Measurements from ENCODE around the gene EHBP1L1. TPM values are rescaled to one million over a fixed set of nuclear protein-coding genes. Genes with fewer than 3 reads are reported as not detected.
"Not testable (repeated sequence)": the region's sequence is repeated elsewhere in the genome, so short reads cannot be mapped to it uniquely, and the experiment has no call there.

Gene EHBP1L1
- total RNA-seq, 1 donor, result 101 TPM

DNA sequence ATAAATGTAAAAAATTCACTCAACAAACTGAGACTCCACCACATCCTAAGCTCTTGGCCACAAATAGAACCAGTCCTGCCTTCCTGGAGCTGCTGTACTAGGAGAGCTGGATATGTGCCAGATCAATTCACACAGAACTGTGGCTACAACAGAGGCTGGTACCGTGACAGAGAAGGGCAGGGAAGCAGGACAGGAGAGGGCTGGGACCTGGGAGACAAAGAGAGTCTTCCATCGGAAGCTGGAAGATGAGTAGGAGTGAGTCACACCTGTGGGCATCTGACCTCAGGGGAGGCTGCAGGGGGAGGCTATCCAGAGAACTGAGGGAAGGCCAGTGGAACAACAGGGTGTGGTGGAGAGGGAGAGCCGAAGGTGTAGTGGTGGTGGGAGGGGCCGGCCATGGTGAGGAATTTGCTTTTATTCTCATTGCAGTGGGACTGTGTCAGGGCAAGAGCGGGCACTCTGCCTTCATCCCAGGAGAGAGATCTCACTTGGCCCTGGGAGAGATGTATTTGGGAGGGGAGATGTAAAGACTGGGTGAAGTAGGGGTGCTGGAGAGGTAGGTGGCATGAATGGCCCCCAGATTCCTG lies 15.8 kb upstream of the EHBP1L1 start:
- no peak for DNase-seq (ENCODE audit: low read depth in 2 of 3, low spot score in 2 of 3)

DNA sequence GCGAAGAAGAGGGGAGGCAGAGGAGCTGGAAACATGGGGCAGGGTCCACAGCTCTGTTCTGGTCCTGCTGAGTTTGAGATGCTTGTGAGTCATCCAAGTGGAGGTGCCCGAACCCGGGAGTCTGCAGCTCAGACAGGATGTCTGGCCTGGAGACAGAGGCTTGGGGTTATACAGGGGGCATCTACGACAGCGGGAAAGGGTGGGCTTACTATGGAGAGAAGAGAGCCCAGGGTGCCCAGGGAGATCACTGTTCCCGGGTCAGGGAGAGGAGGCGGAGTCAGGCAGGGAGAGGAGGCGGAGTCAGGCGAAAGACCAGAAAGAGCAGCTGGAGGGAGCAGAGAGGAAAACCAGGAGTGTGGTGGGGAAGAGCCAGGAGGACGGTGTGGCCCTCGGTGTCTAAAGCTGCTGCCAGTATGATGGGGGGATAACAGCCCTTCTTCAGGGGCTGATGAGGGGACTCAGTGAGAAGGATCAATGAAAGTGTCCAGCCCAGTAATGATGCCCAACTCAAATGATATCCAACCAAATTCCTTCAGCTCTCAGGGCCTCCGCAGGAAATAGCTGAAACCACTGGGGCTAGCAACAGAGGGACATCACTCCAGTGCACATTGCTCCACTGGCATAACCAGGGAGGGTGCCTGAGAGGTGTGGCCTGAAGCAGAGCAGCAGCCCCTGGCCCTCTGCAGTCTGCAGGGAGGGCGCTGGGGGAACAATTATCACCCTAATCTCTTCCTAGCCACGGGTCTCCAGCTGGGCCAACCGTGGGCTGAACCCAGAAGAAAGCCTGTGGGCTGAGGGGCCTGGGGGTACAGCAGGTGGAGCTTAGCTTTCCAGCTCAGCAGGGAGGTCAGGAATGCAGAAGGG lies 15.1 kb upstream of the EHBP1L1 start:
- no peak for DNase-seq (ENCODE audit: low read depth in 2 of 3, low spot score in 2 of 3)

DNA sequence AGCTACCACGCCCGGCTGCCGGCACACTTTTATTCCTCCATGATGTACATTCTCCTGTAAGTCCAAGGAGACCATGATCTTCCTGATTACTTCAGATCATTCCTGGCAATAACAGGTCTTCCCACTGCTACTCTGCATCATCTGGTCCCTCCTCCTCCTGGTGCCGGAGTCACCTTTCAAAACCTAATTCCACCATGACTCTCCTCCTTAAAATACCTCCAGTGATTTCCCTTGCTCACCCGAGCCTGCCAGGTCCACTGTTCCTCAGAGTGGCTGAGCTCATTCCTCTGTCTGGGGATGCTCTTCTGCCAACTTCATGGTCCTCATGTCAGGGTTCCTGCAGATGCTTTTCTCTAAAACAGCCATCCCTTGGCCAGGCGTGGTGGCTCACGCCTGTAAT lies 13.8 kb upstream of the EHBP1L1 start:
- DNase-seq (ENCODE audit: low read depth in 2 of 3, low spot score in 2 of 3), result no peak

DNA sequence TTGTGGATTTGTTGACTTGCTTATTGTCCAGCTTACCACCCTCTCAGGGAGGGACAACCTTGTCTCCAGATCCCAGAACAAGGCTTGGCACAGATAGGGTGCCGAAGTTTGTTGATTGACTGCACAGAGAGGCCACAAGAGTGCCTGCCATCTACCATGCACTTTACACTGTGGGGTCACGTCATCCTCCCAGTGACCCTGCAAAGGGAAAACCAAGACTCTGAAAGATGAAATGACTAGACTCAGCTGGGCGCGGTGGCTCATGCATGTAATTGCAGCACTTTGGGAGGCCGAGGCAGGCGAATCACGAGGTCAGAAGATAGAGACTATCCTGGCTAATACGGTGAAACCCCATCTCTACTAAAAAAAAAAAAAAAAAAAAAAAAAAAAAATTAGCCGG lies 13.1 kb upstream of the EHBP1L1 start:
- DNase-seq (ENCODE audit: low read depth in 2 of 3, low spot score in 2 of 3), result no peak

DNA sequence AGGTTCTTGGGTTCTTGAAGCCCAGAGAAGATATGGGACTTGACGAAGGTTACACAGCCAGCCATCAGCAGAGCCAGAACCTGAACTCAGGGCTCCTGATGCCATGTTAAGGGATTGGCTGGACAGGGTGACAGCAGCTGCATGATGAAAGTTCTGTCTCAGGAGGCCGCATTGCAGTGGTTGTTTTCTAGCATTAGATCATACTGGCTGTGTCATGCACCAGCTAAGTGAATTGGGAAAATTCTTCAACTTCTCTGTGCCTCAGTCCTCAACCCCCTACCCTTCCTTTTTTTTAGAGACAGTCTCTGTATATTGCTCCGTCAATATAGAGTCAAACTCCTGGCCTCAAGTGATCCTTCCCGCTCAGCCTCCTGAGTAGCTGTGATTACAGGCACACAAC lies 12.3 kb upstream of the EHBP1L1 start:
- DNase-seq (ENCODE audit: low read depth in 2 of 3, low spot score in 2 of 3), result no peak

DNA sequence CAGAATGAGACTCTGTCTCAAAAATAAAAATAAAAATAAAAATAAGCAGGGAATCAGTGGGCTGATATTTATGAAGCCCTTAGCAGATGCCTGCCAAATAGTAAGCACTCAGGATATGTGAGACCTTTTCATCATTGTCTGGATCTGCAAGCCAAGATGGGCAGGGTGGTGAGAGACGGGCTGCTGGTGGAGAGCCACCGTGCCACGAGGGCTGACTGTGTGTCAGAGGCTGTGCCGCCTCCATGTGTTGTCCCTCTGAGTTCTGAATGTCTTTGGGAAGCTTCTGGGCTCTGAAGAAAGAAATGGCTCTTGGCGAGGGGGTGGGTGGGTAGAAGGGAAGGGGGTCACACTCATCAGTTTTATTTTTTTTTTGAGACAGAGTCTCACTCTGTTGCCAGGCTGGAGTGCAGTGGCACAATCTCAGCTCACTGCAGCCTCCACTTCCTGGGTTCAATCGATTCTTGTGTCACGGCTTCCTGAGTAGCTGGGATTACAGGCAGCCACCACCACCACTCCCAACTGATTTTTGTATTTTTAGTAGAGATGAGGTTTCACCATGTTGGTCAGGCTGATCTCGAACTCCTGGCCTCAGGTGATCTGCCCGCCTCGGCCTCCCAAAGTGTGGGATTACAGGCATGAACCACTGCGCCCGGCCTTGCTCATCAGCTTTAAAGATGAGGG lies 10.8 kb upstream of the EHBP1L1 start:
- not testable (repeated sequence) for DNase-seq (ENCODE audit: low read depth in 2 of 3, low spot score in 2 of 3)

DNA sequence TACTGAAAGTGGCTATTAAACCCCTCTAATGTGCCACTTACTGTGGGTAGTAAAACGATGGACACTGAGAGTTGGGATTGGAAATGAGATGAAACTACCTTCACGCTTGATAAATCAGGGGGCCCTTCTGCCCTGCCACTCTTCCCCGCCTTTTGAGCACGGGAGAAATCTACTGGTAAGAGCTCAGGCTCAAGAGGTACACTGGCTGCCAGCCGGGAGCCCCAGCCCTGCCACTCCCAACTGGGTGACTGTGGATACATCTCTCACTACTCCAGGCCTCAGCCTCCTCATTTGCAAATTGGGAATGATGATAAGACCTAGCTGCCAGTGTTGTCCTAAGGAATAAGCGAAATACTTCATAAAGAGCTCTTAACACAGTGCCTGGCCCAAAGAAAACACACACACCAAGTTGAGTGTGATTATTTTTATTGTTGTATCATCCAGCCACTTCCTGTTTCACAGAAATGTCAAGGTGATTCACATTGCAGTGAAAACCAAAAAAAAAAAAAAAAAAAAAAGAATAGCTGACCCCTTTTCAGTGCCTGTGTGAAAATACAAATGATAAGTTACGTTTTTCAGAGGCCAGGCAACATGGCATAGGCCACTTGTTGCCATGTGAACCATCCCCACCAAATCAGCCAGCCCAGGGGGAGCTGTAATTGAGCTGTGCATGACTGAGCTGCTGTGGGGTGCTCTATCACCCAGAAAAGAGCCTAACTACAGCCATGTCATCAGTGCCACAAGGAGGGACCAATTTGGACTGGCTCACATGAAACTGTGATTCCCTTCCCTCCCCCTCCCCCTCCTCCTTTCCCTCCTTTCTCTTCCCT lies 10.0 kb upstream of the EHBP1L1 start:
- no peak for DNase-seq (ENCODE audit: low read depth in 2 of 3, low spot score in 2 of 3)

DNA sequence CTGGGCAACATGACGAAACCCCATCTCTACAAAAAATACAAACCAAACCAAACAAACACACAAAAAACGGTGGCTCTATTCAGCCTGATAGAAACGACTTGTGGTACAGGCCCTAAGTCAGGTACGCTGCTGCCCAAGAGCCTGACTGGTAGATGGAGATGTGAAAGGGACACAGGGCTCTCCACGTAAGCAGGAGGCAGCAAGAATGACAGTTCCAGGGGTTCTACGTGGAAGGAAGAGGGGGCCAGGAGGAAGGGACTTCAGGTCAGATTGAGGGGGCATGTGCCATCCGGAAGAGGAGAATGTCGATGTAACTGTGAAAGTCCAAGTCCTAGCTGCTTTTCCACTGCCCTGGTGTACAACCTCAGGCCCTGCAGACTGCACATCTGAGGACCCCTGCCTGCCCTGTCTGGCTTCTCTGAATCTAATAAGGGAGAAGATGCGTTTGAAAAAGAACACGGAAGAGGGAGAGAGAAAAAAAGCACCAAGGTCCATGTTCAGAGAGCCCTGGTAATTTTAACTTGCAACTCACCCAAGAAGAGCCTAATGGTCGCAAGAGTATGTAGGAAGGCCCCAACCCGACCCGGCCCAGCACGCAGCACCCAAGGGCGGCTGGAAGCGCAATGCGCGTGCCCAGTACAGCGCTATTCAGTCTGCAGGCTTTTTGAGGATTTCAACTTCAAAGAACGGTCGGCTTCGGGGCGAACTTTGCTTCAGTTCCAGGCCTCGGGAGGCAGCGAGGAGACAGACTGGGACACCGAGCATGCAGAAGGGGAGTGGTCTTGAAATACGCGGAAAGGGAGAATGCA lies 6.5 kb upstream of the EHBP1L1 start:
- no peak for DNase-seq (ENCODE audit: low read depth in 2 of 3, low spot score in 2 of 3)

DNA sequence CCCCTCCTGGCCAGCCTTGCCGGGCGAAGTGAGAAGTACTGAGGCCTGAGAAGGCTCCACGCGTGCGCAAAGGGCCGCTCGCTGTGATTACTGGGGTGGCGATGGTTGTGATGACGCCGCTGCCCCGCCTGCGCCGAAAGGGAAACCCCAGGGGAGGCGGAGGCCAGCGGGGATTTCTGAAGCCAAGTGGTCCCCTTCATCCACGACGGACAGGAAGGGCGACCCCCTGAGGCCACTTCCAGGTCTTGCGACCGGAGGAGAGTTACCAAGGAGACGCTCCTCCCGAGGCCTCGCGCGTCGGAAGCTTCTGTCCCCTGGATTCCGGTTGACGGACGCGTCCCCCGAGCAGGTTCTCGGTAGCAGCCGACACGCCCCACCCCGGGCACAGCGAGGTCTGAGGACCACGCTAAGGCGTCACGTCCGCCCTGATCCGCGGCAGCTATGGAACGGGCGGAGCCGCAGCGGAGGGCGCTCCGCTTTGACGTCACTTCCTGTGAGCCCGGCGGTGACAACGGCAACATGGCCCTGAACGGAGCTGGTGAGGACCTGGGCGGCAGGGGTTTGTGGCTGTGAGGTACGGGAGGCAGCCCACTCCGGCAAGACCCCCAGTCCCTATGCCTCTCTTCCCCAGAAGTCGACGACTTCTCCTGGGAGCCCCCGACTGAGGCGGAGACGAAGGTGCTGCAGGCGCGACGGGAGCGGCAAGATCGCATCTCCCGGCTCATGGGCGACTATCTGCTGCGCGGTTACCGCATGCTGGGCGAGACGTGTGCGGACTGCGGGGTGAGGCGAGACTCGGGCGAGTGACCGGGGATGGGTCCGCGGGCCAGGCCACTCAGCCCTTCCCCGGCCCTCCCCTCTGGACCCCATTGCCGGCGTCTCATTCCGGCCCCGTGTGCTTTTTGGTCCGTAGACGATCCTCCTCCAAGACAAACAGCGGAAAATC lies 5.6 kb upstream of the EHBP1L1 start, which contains the start of gene ZNRD2:
Gene ZNRD2 (plus strand): TSS at position 505 of the 946 bp plus-strand sequence. CDS start 15 bp downstream, at position 520.
- peak; percentile 96 to 100 (median 99) for DNase-seq (ENCODE audit: low read depth in 2 of 3, low spot score in 2 of 3)

DNA sequence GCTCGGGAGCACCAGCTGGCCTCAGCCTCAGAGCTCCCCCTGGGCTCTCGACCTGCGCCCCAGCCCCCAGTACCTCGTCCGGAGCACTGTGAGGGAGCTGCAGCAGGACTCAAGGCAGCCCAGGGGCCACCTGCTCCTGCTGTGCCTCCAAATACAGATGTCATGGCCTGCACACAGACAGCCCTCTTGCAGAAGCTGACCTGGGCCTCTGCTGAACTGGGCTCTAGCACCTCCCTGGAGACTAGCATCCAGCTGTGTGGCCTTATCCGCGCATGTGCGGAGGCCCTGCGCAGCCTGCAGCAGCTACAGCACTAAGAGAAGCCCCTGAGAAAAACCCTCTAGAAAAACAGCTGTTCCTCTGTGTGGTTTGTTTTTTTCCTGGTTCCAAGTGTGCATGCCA lies 4.4 kb upstream of the EHBP1L1 start:
- DNase-seq (ENCODE audit: low read depth in 2 of 3, low spot score in 2 of 3), result no peak

DNA sequence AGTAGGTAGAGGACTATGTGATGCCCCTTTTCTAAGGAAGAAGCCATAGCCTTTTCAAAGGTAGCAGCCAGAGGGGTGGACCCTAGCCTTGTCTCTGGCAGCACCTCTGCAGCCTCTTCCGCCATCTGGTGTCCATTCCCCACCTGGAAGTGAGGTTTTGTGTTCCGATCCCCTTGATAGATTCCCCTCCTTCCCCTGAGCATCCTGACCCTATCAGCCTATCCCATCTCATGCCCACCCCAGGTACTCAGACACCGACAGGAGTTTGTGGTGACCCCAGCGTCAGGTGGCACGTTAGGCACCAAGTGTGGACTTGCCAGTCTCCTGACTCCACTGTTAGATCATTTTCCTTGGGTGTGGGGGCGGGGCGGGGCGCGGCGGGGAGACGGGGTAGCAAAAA lies 3.9 kb upstream of the EHBP1L1 start:
- DNase-seq (ENCODE audit: low read depth in 2 of 3, low spot score in 2 of 3), result peak in 2 of 3 donors; percentile 54 to 64

DNA sequence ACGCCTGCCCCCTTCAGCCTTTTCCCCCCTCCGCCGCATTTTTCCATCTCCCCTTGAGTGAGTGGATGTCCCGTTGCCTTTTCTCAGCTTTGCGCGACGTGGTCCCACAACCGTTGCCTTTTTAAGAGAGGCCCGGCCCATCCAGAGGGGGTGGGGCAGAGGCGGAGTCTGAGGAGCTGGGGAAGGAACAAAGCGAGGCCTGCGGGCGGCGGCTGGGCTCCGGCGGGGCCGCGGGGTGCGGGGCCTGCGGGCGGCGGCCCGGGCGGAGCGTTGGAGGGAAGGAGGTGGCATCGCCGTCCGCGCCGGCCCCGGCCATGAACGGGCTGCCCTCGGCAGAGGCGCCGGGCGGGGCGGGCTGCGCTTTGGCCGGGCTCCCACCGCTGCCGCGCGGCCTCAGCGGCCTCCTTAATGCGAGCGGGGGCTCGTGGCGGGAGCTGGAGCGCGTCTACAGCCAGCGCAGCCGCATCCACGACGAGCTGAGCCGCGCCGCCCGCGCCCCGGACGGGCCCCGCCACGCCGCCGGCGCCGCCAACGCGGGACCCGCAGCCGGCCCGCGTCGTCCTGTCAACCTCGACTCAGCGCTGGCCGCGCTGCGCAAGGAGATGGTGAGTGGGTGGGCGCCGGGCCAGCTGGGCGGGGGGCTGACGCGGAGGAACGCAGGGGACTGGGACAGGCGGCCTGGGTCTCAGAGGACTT lies 3.3 kb upstream of the EHBP1L1 start, which contains the start of gene FAM89B:
Gene FAM89B (plus strand): TSS at position 183 of the 696 bp plus-strand sequence. CDS start 132 bp downstream, at position 315.
- DNase-seq (ENCODE audit: low read depth in 2 of 3, low spot score in 2 of 3), result peak in 2 of 3 donors; percentile 88 to 94

DNA sequence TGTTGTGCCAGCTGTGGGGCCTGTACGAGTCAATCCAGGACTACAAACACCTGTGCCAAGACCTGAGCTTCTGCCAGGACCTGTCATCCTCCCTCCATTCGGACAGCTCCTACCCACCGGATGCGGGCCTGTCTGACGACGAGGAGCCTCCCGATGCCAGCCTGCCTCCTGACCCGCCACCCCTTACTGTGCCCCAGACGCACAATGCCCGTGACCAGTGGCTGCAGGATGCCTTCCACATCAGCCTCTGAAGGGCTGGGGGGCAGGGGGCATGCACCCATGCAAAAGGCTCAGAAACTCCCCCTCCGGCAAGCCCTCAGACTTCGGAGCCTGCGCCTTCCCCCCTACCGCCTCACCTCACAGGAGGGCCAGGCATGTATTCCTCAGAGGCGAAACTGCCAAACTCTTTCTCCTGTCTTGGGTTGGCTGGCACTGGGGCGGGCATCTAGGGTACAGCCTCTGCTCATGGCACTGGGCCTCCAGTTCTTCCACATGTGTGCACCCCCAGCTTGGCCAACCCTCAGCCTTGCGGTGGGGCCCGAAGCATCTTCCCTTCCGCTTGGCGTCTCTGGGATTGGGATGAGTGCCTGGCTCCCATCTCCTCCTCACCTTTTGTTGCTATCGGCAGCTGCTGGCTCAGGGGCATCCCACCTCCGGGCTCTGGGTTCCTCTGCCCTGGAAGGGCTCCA lies 2.3 kb upstream of the EHBP1L1 start:
- DNase-seq (ENCODE audit: low read depth in 2 of 3, low spot score in 2 of 3), result no peak

DNA sequence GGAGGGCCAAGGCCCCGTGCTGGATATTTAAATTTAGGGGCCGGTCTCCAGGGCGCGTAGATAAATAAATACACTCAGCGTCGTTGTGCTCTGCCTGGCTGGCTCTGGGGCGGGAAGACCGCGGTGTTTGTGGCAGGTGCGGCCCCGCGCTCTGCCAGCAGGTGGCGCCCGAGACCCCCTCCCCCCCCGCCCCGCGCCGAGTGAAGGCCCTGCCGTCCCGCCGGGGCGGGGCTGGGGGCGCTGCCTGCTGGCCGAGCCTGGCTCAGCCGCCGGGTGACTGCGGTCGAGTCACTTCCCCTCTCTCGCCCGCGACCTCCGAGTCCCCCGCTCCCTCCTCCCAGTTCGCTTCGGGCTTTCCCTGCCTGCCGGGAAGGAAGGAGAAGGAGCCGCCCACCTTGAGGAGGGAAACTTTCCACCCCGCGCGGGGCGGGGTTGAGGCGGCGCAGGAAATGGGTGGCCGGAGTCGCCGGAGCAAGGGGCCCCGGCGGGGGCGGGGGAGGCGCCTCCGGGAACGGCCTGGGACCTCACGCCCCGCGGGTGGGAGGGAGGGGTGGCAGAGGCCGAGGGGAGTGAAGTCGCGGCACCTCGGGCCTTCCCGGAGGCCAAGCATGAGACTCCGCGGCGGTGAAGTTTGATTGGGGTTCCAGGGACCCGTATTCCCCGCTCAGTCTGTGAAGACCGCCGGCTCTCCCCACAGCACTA lies 1.6 kb upstream of the EHBP1L1 start:
- DNase-seq (ENCODE audit: low read depth in 2 of 3, low spot score in 2 of 3), result peak; percentile 82 to 96 (median 94)

DNA sequence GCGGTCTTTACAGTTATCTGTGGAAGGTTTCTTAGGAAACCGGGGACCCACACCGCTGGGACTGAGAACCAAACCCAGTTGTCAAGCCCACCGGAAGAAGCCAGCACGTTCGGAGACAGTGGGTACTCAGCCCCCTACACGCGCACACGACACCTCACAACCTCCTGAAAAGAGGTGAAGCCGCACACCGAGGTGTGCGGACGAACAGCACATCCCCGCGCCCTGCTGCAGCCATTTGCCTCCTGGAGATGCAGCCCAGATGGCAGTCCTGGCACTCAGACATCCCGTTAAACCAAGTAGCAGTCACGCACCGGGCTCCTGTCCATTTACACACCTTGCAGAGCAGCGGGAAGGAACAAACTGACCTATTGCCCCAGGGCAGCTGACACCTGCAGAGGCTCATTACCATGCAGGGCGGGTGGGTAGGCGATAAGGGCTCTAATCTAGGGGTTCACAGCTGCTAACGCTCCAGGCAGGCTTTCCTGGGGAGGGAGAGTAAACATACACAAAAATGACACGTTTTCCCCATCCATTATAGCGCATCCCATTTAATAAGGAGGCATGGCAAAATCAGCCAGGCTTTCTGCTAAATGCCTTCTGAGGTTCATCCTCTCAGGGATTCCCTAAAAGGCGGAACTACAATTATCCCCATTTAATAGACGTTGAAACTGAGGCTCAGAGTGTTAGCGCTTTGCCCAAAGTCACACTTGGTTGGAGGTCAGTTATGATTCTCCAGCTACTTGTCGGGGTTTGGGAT lies 864 bp upstream of the EHBP1L1 start:
- peak in 1 of 3 donors; percentile 45 for DNase-seq (ENCODE audit: low read depth in 2 of 3, low spot score in 2 of 3)

DNA sequence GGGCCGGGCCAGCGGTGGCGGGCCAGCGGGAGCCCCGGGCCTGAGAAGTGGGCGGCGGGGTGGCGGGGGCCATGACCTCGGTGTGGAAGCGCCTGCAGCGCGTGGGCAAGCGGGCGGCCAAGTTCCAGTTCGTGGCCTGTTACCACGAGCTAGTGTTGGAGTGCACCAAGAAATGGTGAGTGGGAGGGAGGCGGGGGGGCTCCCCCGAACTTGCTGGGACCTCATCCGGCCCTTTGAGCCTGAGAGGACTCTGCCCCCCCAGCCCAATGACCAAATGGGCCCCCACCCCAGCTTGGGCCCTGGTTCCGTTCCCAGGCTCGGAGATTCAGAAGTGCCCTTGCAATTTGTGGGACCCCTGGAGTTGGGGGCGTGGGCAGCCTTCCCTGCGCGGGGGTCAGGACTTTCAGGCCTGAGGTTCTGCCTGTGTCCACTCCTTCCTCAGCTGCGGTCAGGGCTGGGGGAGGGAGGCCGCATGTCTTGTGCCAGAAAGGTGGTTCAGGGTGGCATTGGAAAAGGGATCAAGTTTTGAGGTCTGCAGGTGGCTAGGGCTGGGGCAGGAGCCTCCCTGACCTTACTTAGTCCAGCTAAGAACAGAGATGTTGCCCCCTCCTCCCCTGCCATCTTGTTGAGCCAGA lies 496 bp downstream of the EHBP1L1 start:
- no peak for DNase-seq (ENCODE audit: low read depth in 2 of 3, low spot score in 2 of 3)

All from hematopoietic multipotent progenitor cell (in vitro differentiated cells).